HepG2 (cell line): ENCODE results near the gene FNBP1L. TPM values are rescaled to one million over a fixed set of nuclear protein-coding genes. Genes with fewer than 3 reads are reported as not detected.

Experiments
- CEBPZ ChIP-seq: IDR thresholded peaks from 2 replicates; pipeline ENCODE4 v1.6.1; 2012; ENCODE audit warnings: low read length, improper control_type of control experiment
- FOSL2 ChIP-seq: sonication (generic); formaldehyde crosslinking; IDR thresholded peaks from 2 replicates; pipeline ENCODE4 v1.4.0; 2020; ENCODE audit warnings: missing genetic modification reagents
- GTF2F1 ChIP-seq: fragments of 150-350 bp; IDR thresholded peaks from 2 replicates; pipeline ENCODE4 v1.6.1; 2014; ENCODE audit warnings: low read length
- HES4 ChIP-seq: sonication (generic); formaldehyde crosslinking; IDR thresholded peaks from 2 replicates; pipeline ENCODE4 v1.9.0; 2021; ENCODE audit warnings: mild to moderate bottlenecking, missing genetic modification reagents, borderline replicate concordance
- HNF4A ChIP-seq: sonication (generic); formaldehyde crosslinking; IDR thresholded peaks from 2 replicates; pipeline ENCODE4 v1.4.0; 2020; ENCODE audit warnings: missing genetic modification reagents
- KDM3A ChIP-seq: IDR thresholded peaks from 2 replicates; pipeline ENCODE4 v1.6.1; 2018; ENCODE audit warnings: low read depth, missing compliant biosample characterization
- KDM4B ChIP-seq: sonication (generic); formaldehyde crosslinking; IDR thresholded peaks from 2 replicates; pipeline ENCODE4 v1.4.0; 2020; ENCODE audit warnings: missing genetic modification reagents
- NR2C2 ChIP-seq: sonication (generic); formaldehyde crosslinking; IDR thresholded peaks from 2 replicates; pipeline ENCODE4 v1.4.0; 2020; ENCODE audit warnings: missing genetic modification reagents, mild to moderate bottlenecking, moderate library complexity, borderline replicate concordance
- SAP130 ChIP-seq: IDR thresholded peaks from 2 replicates; pipeline ENCODE4 v1.6.1; 2016; ENCODE audit warnings: low read depth
- SMAD3 ChIP-seq: sonication (generic); formaldehyde crosslinking; IDR thresholded peaks from 2 replicates; pipeline ENCODE4 v1.4.0; 2020; ENCODE audit warnings: missing genetic modification reagents
- TP53 ChIP-seq: sonication (generic); formaldehyde crosslinking; conservative IDR thresholded peaks from 2 replicates; pipeline ENCODE4 v1.4.0; 2020; ENCODE audit warnings: missing genetic modification reagents
- ZNF124 ChIP-seq: sonication (generic); formaldehyde crosslinking; IDR thresholded peaks from 2 replicates; pipeline ENCODE4 v1.4.0; 2020; ENCODE audit warnings: missing genetic modification reagents
- ZNF230 ChIP-seq: sonication (generic); formaldehyde crosslinking; IDR thresholded peaks from 2 replicates; pipeline ENCODE4 v1.4.0; 2020; ENCODE audit warnings: mild to moderate bottlenecking, missing genetic modification reagents
- ZNF280B ChIP-seq: sonication (generic); formaldehyde crosslinking; IDR thresholded peaks from 2 replicates; pipeline ENCODE4 v1.5.0; 2020; ENCODE audit warnings: missing genetic modification reagents, mild to moderate bottlenecking, borderline replicate concordance
- ZNF362 ChIP-seq: sonication (generic); formaldehyde crosslinking; IDR thresholded peaks from 2 replicates; pipeline ENCODE4 v1.4.0; 2020; ENCODE audit warnings: missing genetic modification reagents, mild to moderate bottlenecking, borderline replicate concordance
- ZNF414 ChIP-seq: sonication (generic); formaldehyde crosslinking; IDR thresholded peaks from 2 replicates; pipeline ENCODE4 v1.5.0; 2020; ENCODE audit warnings: missing genetic modification reagents
- ZNF441 ChIP-seq: sonication (generic); formaldehyde crosslinking; IDR thresholded peaks from 2 replicates; pipeline ENCODE4 v1.7.0; 2021; ENCODE audit warnings: missing genetic modification reagents, borderline replicate concordance
- ZNF451 ChIP-seq: sonication (generic); formaldehyde crosslinking; IDR thresholded peaks from 2 replicates; pipeline ENCODE4 v1.5.0; 2020; ENCODE audit warnings: mild to moderate bottlenecking, missing genetic modification reagents
- ZNF549 ChIP-seq: sonication (generic); formaldehyde crosslinking; IDR thresholded peaks from 2 replicates; pipeline ENCODE4 v1.5.0; 2020; ENCODE audit warnings: missing genetic modification reagents
- ZNF629 ChIP-seq: sonication (generic); formaldehyde crosslinking; conservative IDR thresholded peaks from 2 replicates; pipeline ENCODE4 v1.5.0; 2020; ENCODE audit warnings: missing genetic modification reagents
- ZNF766 ChIP-seq: sonication (generic); formaldehyde crosslinking; IDR thresholded peaks from 2 replicates; pipeline ENCODE4 v1.5.0; 2020; ENCODE audit warnings: missing genetic modification reagents, borderline replicate concordance
- ZNF776 ChIP-seq: sonication (generic); formaldehyde crosslinking; IDR thresholded peaks from 2 replicates; pipeline ENCODE4 v1.4.0; 2020; ENCODE audit warnings: mild to moderate bottlenecking, missing genetic modification reagents
- ZNF839 ChIP-seq: sonication (generic); formaldehyde crosslinking; IDR thresholded peaks from 2 replicates; pipeline ENCODE4 v1.4.0; 2020; ENCODE audit warnings: missing genetic modification reagents, mild to moderate bottlenecking, borderline replicate concordance
- ZSCAN25 ChIP-seq: sonication (generic); formaldehyde crosslinking; IDR thresholded peaks from 2 replicates; pipeline ENCODE4 v1.8.0; 2022; ENCODE audit warnings: mild to moderate bottlenecking, missing genetic modification reagents
- polyA plus RNA-seq, 8 experiments: library from polyadenylated mRNA; depleted of rRNA in 3 of 8; stranded (reverse) in 7 of 8; unstranded in 1 of 8; fragments of >200 nt; fragmentation: Illumina TruSeq in 4 of 8; extraction: Trizol in 4 of 8; gene quantifications; 2 replicates each; pipeline versions ENCODE4 v1.2.1 to v1.2.3, GENCODE V29; 2011 to 2016; ENCODE audit warnings: low read depth in 4 of 8, missing spikeins in 1 of 8, mixed read lengths in 1 of 8; ENCODE audit not compliant: insufficient read depth in 1 of 8
- total RNA-seq, 5 experiments: library from RNA; depleted of rRNA; stranded (reverse); fragments of >200 nt; fragmentation: Illumina TruSeq; extraction: Trizol; gene quantifications; 2 replicates each; pipeline ENCODE4 v1.2.3, GENCODE V29; 2016; ENCODE audit warnings: low read depth in 1 of 5

The FNBP1L gene
- total and polyA plus RNA-seq, 2 of the 13 experiments (the other 11 are each of a cell fraction or from before 2014, with no cell fraction given), result 24.1 to 27.1 TPM

GRCh38 chr1:93591676-93592550, 144.0 kb downstream of the FNBP1L start (continued):
- 0 out of 2 replicates have a peak, but pooled peaks have one; percentile 49 for TF ChIP-seq ZNF766
- TF ChIP-seq TP53 (CRISPR knock-in tag), result 0 out of 2 replicates have a peak, but pooled peaks have one; percentile 43
- TF ChIP-seq GTF2F1, result no peak
- TF ChIP-seq SAP130 (CRISPR knock-in tag), result peak; percentile 93
- TF ChIP-seq ZNF839, result no peak; the same call in 1 of the 2 replicates
- TF ChIP-seq ZNF414 (CRISPR knock-in tag), result no peak
- no peak for TF ChIP-seq ZSCAN25 (CRISPR knock-in tag)
- TF ChIP-seq CEBPZ, result no peak
- TF ChIP-seq ZNF441, result peak; percentile 50; the same call in 1 of the 2 replicates
- TF ChIP-seq HNF4A (CRISPR knock-in tag), result peak; percentile 55
- no peak for TF ChIP-seq ZNF451 (CRISPR knock-in tag)
- peak; percentile 49; the same call in 1 of the 2 replicates for TF ChIP-seq SMAD3
- TF ChIP-seq KDM3A (CRISPR knock-in tag), result no peak; the same call in 1 of the 2 replicates
- TF ChIP-seq FOSL2 (CRISPR knock-in tag), result peak; percentile 77; the same call in 1 of the 2 replicates
- TF ChIP-seq ZNF549 (CRISPR knock-in tag), result no peak
- peak; percentile 32; the same call in 1 of the 2 replicates for TF ChIP-seq ZNF230 (CRISPR knock-in tag)
- TF ChIP-seq ZNF280B (CRISPR knock-in tag), result no peak; the same call in 1 of the 2 replicates
- no peak for TF ChIP-seq HES4 (CRISPR knock-in tag)
- no peak for TF ChIP-seq ZNF124
- no peak; the same call in 1 of the 2 replicates for TF ChIP-seq KDM4B (CRISPR knock-in tag)
- no peak for TF ChIP-seq ZNF629 (CRISPR knock-in tag)
- no peak for TF ChIP-seq ZNF776 (CRISPR knock-in tag)
- peak; percentile 76 for TF ChIP-seq NR2C2 (CRISPR knock-in tag)
- TF ChIP-seq ZNF362 (CRISPR knock-in tag), result 0 out of 2 replicates have a peak, but pooled peaks have one; percentile 22
